ENCODE measurements around the gene DDX17.
A peak's percentile ranks its signal among the peaks of the same experiment; 100 is the strongest.

The DDX17 gene

DNA sequence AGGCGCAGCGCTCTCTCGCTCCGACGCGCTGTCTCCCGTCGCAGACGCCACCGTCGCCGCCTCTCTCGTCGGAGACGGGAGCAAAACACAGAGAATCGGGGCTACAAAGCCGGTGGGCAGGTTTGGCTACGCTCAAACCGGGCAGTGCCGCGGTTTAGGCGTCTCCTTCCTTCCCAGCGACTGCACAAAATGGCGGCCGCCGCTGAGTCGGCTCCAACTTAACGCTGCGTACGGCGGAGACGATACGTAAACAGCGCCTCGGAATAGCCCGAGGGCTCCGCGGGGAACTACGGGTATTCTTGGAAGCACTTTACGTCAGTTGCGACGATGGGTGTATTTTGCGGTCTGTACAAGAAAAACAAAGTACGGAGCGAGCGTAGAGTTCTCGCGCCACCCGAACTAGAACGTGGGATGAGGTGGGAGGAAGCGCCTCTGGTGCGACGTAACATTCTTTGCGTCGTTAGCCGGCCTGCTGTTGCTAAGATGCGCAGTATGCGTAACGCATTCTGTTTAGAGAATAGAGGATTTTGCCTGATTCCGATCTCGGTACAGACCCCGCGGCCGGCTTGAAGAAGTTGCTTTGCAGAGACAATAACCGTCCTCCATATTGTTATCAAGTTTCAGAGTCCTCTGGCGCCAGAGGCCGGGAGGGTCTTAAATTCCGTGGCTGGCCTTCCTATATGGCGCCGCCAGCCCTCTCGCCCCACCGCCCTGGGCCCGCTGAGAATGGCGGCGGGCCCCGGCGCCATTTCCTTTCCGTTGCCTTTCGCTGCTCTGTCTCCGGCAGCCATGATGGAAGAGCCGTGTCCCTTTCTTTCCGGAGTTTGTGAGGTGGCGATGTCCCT, at the start of gene DDX17:
TSS of gene DDX17 (minus strand) at position 194 of the 845 bp plus-strand sequence.
- H4K20me1 ChIP-seq (ENCODE audit: insufficient read depth): peaks cover 32% of the 10 kb centered on the region
- peaks cover 43% of the 10 kb centered on the region for H3K79me2 ChIP-seq (ENCODE audit: insufficient read depth, low read depth)
- H3K36me3 ChIP-seq (ENCODE audit: insufficient read depth): no peaks in the 10 kb centered on the region; the same call in 1 of the 2 replicates
- H3K9ac ChIP-seq: peak within 1 kb of the TSS; percentile 100
- TF ChIP-seq, protein P1, sequence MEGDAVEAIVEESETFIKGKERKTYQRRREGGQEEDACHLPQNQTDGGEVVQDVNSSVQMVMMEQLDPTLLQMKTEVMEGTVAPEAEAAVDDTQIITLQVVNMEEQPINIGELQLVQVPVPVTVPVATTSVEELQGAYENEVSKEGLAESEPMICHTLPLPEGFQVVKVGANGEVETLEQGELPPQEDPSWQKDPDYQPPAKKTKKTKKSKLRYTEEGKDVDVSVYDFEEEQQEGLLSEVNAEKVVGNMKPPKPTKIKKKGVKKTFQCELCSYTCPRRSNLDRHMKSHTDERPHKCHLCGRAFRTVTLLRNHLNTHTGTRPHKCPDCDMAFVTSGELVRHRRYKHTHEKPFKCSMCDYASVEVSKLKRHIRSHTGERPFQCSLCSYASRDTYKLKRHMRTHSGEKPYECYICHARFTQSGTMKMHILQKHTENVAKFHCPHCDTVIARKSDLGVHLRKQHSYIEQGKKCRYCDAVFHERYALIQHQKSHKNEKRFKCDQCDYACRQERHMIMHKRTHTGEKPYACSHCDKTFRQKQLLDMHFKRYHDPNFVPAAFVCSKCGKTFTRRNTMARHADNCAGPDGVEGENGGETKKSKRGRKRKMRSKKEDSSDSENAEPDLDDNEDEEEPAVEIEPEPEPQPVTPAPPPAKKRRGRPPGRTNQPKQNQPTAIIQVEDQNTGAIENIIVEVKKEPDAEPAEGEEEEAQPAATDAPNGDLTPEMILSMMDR (conservative IDR thresholded peaks at IDR 0.05; ENCODE audit: low read depth, low read length): no peak
- peak within 1 kb of the TSS; percentile 96 for H2AFZ ChIP-seq (ENCODE audit: low read depth)
- H3K27ac ChIP-seq: peak within 1 kb of the TSS; percentile 99
- no peaks in the 10 kb centered on the region for H3K27me3 ChIP-seq (ENCODE audit: insufficient read depth, low read depth)
- H3K4me1 ChIP-seq (ENCODE audit: low read depth, poor library complexity, severe bottlenecking): peaks cover 31% of the 10 kb centered on the region
- peak within 1 kb of the TSS; percentile 46 for H3K4me3 ChIP-seq (IDR thresholded peaks at IDR 0.05; ENCODE audit: insufficient read depth, low read depth, low read length)
- peak within 1 kb of the TSS; percentile 94 for H3K4me2 ChIP-seq

DNA sequence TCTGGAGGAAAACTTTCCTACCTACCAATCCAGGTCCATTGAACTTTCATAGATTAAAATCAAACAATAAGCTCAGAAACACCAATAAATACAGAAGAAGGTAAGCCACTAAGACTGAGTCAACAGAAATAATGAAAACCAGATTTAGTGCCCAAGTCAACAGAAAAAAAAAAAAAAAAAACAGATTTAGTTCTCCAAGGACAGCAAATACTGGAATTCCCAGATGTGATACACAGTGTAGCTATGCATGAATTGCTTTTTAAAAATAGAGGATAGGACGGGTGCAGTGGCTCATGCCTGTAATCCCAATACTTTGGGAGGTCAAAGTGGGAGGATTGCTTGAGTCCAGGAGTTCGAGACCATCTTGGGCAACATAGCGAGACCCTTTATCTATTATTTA, 48.2 kb upstream of the DDX17 start:
- no peaks in the 10 kb centered on the region for H3K79me2 ChIP-seq (ENCODE audit: insufficient read depth, low read depth)
- no peak overlapping the region for H3K4me2 ChIP-seq
- TF ChIP-seq, protein P1 (conservative IDR thresholded peaks at IDR 0.05; ENCODE audit: low read depth, low read length): no peak
- no peaks in the 10 kb centered on the region for H3K27me3 ChIP-seq (ENCODE audit: insufficient read depth, low read depth)
- no peaks in the 10 kb centered on the region for H4K20me1 ChIP-seq (ENCODE audit: insufficient read depth)
- no peak overlapping the region for H3K4me3 ChIP-seq (IDR thresholded peaks at IDR 0.05; ENCODE audit: insufficient read depth, low read depth, low read length)
- H3K4me1 ChIP-seq (ENCODE audit: low read depth, poor library complexity, severe bottlenecking): no peaks in the 10 kb centered on the region
- H3K36me3 ChIP-seq (ENCODE audit: insufficient read depth): no peaks in the 10 kb centered on the region
- H2AFZ ChIP-seq (ENCODE audit: low read depth): no peak overlapping the region
- H3K9ac ChIP-seq: no peak overlapping the region
- no peak overlapping the region for H3K27ac ChIP-seq

DNA sequence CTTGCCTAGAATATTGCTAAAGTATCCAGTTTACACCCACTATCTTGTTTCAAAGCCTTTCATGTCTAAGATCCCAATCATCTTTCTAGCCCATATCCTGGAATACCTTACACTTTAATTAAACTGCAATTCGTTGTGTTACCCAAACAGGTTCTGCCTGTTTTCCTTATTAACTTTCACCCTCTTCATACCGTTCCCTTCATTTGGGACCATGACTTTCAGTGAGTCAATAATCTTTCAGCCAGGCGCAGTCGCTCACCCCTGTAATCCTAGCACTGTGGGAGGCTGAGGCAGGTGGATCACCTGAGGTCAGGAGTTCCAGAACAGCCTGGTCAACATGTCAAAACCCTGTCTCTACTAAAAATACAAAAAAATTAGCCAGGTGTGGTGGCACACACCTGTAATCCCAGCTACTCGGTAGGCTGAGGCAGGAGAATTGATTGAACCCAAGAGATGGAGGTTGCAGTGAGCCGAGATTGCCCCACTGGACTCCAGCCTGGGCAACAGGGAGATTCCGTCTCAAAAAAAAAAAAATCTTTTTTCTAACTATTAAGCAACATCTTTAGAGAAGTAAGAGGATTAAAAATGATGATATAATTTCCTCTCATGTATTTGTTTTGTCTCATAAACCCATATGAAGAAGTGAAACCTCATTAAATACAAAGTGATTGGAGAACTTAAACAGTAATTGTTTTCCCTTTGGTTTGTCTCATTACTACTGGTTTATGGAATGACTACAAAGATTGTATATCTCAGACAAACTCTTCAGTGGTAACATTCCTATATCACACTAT, 43.2 kb upstream of the DDX17 start:
- H3K9ac ChIP-seq: no peak overlapping the region
- H3K4me1 ChIP-seq (ENCODE audit: low read depth, poor library complexity, severe bottlenecking): no peaks in the 10 kb centered on the region
- no peaks in the 10 kb centered on the region for H3K27me3 ChIP-seq (ENCODE audit: insufficient read depth, low read depth)

DNA sequence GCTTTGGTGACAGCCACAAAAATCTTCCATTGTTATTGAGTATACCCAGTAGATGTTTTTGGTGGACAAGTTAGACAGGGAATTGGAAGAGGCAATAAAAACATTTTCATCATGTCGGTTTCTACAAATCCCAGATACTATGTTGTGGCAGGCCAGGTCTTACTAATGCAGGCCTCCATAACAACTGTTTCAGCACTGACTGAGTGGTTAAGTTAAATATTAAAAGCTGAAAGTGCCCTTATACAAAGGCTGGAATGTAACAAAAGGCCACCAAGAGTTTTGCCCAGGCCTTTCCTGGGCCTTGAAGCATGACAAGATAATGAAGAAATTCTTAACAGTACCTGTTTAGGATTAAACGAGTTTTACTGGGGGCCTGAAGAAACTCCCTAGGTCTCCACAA, 34.6 kb upstream of the DDX17 start:
- H3K27ac ChIP-seq: no peak overlapping the region

More for the DNA sequence above, 43.2 kb upstream of the DDX17 start:
- H3K27ac ChIP-seq: no peak overlapping the region
- no peak overlapping the region for H3K4me3 ChIP-seq (IDR thresholded peaks at IDR 0.05; ENCODE audit: insufficient read depth, low read depth, low read length)
- no peak overlapping the region for H2AFZ ChIP-seq (ENCODE audit: low read depth)
- H3K4me2 ChIP-seq: no peak overlapping the region
- H4K20me1 ChIP-seq (ENCODE audit: insufficient read depth): no peaks in the 10 kb centered on the region
- no peaks in the 10 kb centered on the region for H3K79me2 ChIP-seq (ENCODE audit: insufficient read depth, low read depth)
- TF ChIP-seq, protein P1 (conservative IDR thresholded peaks at IDR 0.05; ENCODE audit: low read depth, low read length): no peak
- H3K36me3 ChIP-seq (ENCODE audit: insufficient read depth): no peaks in the 10 kb centered on the region

More for the DNA sequence above, 34.6 kb upstream of the DDX17 start:
- TF ChIP-seq, protein P1 (conservative IDR thresholded peaks at IDR 0.05; ENCODE audit: low read depth, low read length): no peak
- no peaks in the 10 kb centered on the region for H3K79me2 ChIP-seq (ENCODE audit: insufficient read depth, low read depth)
- H3K9ac ChIP-seq: no peak overlapping the region
- H3K4me3 ChIP-seq (IDR thresholded peaks at IDR 0.05; ENCODE audit: insufficient read depth, low read depth, low read length): no peak overlapping the region
- H3K27me3 ChIP-seq (ENCODE audit: insufficient read depth, low read depth): no peaks in the 10 kb centered on the region
- H2AFZ ChIP-seq (ENCODE audit: low read depth): no peak overlapping the region
- no peaks in the 10 kb centered on the region; the same call in 1 of the 2 replicates for H3K36me3 ChIP-seq (ENCODE audit: insufficient read depth)
- no peak overlapping the region for H3K4me2 ChIP-seq
- H4K20me1 ChIP-seq (ENCODE audit: insufficient read depth): no peaks in the 10 kb centered on the region
- H3K4me1 ChIP-seq (ENCODE audit: low read depth, poor library complexity, severe bottlenecking): no peaks in the 10 kb centered on the region
